PC-3 (cell line): Measurements from ENCODE around the gene CDC42EP3. TPM values are rescaled to one million over a fixed set of nuclear protein-coding genes. Genes with fewer than 3 reads are reported as not detected.

Experiments used
- ATAC-seq: fragments of 200-7000 bp; cut with Tn5 transposase; 2 replicates; pipeline ENCODE4 v1.9.1; 2020; ENCODE audit warnings: mild to moderate bottlenecking, moderate library complexity
- BruUV-seq: library from RNA; stranded (reverse); fragments of 400-500 nt; replicated peaks from 2 replicates; lab custom pipeline; 2021; lab: Mats Ljungman, UMichigan
- CTCF ChIA-PET: fragments of 300-600 bp; sonication (Branson Sonifier 250); formaldehyde crosslinking; loops from one replicate; lab custom pipeline; 2022; ENCODE audit warnings: antibody characterized with exemption; lab: Charles Lee
- POLR2A ChIA-PET: fragments of 300-600 bp; sonication (Branson Sonifier 250); formaldehyde crosslinking; loops from one replicate; lab custom pipeline; 2022; ENCODE audit warnings: antibody characterized with exemption; ENCODE audit not compliant: unreplicated experiment; lab: Charles Lee
- DNase-seq: peaks from one replicate; pipeline ENCODE4 v3.0.0-alpha.2; 2015
- H2AFZ ChIP-seq: fragments of 300-600 bp; sonication (generic); 2 replicates; pipeline ENCODE4 v1.6.0; 2016; ENCODE audit warnings: antibody characterized with exemption, low read length
- H3F3A ChIP-seq: fragments of 300-600 bp; sonication (generic); one replicate; pipeline ENCODE4 v1.6.0; 2017; ENCODE audit warnings: antibody characterized with exemption, low read length, control low read depth, mild to moderate bottlenecking; ENCODE audit not compliant: unreplicated experiment
- H3K27ac ChIP-seq: fragments of 300-600 bp; sonication (generic); 2 replicates; pipeline ENCODE4 v1.5.1; 2016; ENCODE audit warnings: mild to moderate bottlenecking, low read length
- H3K27me3 ChIP-seq: fragments of 300-600 bp; sonication (generic); 2 replicates; pipeline ENCODE4 v1.6.1; 2016; ENCODE audit warnings: low read length, mixed read lengths
- H3K36me3 ChIP-seq: fragments of 300-600 bp; sonication (generic); 2 replicates; pipeline ENCODE4 v1.6.1; 2016; ENCODE audit warnings: low read depth, mixed run types, low read length, mixed read lengths
- H3K4me1 ChIP-seq: fragments of 300-600 bp; sonication (generic); 2 replicates; pipeline ENCODE4 v1.5.1; 2016; ENCODE audit warnings: low read length; ENCODE audit not compliant: insufficient read depth
- H3K4me2 ChIP-seq: fragments of 300-600 bp; sonication (generic); 2 replicates; pipeline ENCODE4 v1.6.0; 2016; ENCODE audit warnings: low read length
- H3K4me3 ChIP-seq: fragments of 300-600 bp; sonication (generic); 2 replicates; pipeline ENCODE4 v1.5.1; 2016; ENCODE audit warnings: mild to moderate bottlenecking, low read length, mixed read lengths
- H3K79me2 ChIP-seq: fragments of 300-600 bp; sonication (generic); 2 replicates; pipeline ENCODE4 v1.6.1; 2017; ENCODE audit warnings: low read length, mixed read lengths
- H3K9ac ChIP-seq: fragments of 300-600 bp; sonication (generic); 2 replicates; pipeline ENCODE4 v1.6.0; 2016; ENCODE audit warnings: mild to moderate bottlenecking, low read length
- H3K9me2 ChIP-seq: fragments of 300-600 bp; sonication (generic); replicated peaks from 2 replicates; pipeline ENCODE4 v1.6.1; 2016; ENCODE audit warnings: mixed run types, low read length, mixed read lengths
- H3K9me3 ChIP-seq: fragments of 300-600 bp; sonication (generic); 2 replicates; pipeline ENCODE4 v1.6.1; 2016; ENCODE audit warnings: low read length, mixed read lengths
- H4K20me1 ChIP-seq: fragments of 300-600 bp; sonication (generic); 2 replicates; pipeline ENCODE4 v1.6.1; 2016; ENCODE audit warnings: low read length, mixed read lengths
- CTCF ChIP-seq: fragments of 300-600 bp; sonication (generic); conservative IDR thresholded peaks from 2 replicates; pipeline ENCODE4 v1.5.1; 2017; ENCODE audit warnings: antibody characterized with exemption, low read depth, mild to moderate bottlenecking, low read length
- EZH2 ChIP-seq: fragments of 300-600 bp; sonication (generic); IDR thresholded peaks from one replicate; pipeline ENCODE4 v1.6.1; 2017; ENCODE audit warnings: antibody characterized with exemption, mild to moderate bottlenecking, low read length; ENCODE audit not compliant: unreplicated experiment
- EZH2phosphoT487 ChIP-seq: fragments of 300-600 bp; sonication (generic); IDR thresholded peaks from 2 replicates; pipeline ENCODE4 v1.6.1; 2018; ENCODE audit warnings: mild to moderate bottlenecking, antibody characterized with exemption, low read length, borderline replicate concordance
- intact Hi-C: fragments of 100-400 bp; cut with micrococcal nuclease; formaldehyde crosslinking; loops from 2 replicates; pipeline ENCODE4 v1.9.0; 2023
- total RNA-seq: library from RNA; depleted of rRNA; stranded (reverse); fragments of >200 nt; gene quantifications from 2 replicates; pipeline ENCODE4 v1.2.3, GENCODE V29; 2014

Gene CDC42EP3
- total RNA-seq, 1 experiment from 2014 or later: 28.4 TPM

DNA sequence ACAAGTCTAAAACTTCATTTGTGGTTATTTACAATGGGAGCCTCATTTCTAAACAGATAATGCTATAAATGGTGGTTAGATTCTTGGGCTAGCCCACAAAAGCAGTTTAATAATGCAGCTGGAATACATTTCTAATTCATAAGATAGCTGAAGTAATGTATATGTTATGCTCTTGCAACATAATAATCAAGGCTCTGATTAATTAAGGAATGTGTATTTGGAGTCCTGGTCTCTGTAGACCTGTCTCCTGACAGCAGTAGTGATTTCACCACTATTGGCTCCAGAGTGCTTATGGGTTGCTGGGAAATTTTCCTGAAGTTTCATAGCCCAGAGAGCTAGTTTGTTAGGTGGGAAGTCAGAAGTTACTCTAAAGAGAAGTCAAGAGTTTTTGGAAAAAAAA is 21.3 kb upstream of the CDC42EP3 start:
- intact Hi-C loops: no loop called here
- H3K9ac ChIP-seq: no peak overlapping the region

DNA sequence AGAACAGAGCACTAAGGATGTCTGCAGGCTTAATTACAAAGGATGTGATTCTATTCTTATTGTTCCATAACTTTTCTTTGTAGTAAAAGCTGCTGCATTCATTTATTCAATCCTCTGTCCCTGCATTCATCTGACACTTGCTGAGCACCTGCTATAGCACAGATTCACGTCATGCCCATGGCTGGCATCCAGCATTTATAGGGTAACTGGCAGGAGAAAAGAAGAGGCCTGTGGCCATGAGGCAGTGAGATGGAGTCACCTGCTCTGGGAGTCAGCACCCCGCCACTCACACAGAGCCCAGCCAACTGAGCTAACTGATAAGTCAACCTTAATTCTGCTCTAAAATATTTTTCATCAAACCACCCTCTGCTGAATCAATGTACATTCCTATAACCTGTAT is 18.3 kb upstream of the CDC42EP3 start:
- Histone ChIP-seq H3K27me3 (no peaks in the 10 kb centered on the region), H3K27ac (no peak overlapping the region), H3K9me2 (no peaks in the 10 kb centered on the region), H3F3A (peaks cover under 1% of the 10 kb centered on the region), H3K36me3 (peaks cover 6% of the 10 kb centered on the region; the same call in 1 of the 2 replicates), H3K4me3 (no peak overlapping the region), H3K9me3 (peaks cover 9% of the 10 kb centered on the region), H3K4me2 (no peak overlapping the region), H3K79me2 (no peaks in the 10 kb centered on the region), H2AFZ (no peak overlapping the region), H4K20me1 (no peaks in the 10 kb centered on the region), H3K9ac (no peak overlapping the region), H3K4me1 (peaks cover 9% of the 10 kb centered on the region; the same call in 1 of the 2 replicates)
- TF ChIP-seq EZH2 (no peak), CTCF (no peak), EZH2phosphoT487 (no peak)
- no TSS peak for BruUV-seq
- ATAC-seq (no peak), DNase-seq (peak; percentile 16)
- CTCF ChIA-PET: no interaction called here
- intact Hi-C loops: no loop called here
- POLR2A ChIA-PET: no interaction called here

More for the DNA sequence above, 21.3 kb upstream of the CDC42EP3 start:
- Histone ChIP-seq H3K79me2 (no peaks in the 10 kb centered on the region), H3K36me3 (no peaks in the 10 kb centered on the region), H3K4me2 (no peak overlapping the region), H3K4me1 (peaks cover 9% of the 10 kb centered on the region; the same call in 1 of the 2 replicates), H3K9me3 (no peaks in the 10 kb centered on the region), H2AFZ (no peak overlapping the region), H4K20me1 (no peaks in the 10 kb centered on the region), H3K9me2 (no peaks in the 10 kb centered on the region), H3K27ac (no peak overlapping the region), H3F3A (no peaks in the 10 kb centered on the region), H3K4me3 (no peak overlapping the region), H3K27me3 (no peaks in the 10 kb centered on the region)
- ATAC-seq: no peak
- ChIA-PET POLR2A (no interaction called here), CTCF (no interaction called here)
- no peak for TF ChIP-seq EZH2
- TF ChIP-seq CTCF: no peak
- no peak for TF ChIP-seq EZH2phosphoT487
- no TSS peak for BruUV-seq
- no peak for DNase-seq

DNA sequence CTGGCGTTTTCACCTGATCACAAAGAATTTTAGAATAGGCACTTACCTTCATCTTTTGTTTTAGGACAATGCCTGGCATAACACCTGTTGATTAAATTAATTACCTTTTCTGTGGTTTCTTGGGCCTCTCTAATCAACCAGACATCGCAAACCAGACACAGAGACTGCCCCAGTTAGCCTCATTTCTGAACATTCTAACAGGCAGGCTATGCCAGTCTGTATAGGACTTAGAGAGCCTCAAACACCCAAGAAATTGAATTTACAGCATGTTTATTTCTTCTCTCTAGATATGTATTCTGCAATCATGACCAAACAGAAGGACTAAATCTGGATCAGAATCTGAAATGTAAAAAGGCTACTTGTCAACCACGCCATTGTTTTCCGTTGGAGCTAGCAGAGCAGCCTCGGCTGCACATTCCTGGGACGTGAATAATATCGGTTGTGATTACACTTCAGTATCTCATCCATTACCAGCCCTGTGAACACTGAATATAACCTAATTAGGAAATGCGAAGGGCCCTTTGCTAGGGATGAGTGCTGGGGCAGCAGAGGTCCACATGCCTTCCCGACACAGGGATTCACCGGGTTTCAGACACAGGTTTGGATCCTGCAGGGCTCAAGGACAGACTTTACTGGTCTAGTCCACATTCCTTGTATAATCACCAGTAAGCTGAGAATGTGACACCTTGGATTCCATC is 17.5 kb upstream of the CDC42EP3 start:
- DNase-seq: peak; percentile 11
- Histone ChIP-seq H3K9ac (no peak overlapping the region), H2AFZ (no peak overlapping the region), H3F3A (peaks cover 8% of the 10 kb centered on the region), H3K27me3 (no peaks in the 10 kb centered on the region), H4K20me1 (no peaks in the 10 kb centered on the region), H3K27ac (no peak overlapping the region), H3K4me2 (no peak overlapping the region), H3K4me1 (peaks cover 16% of the 10 kb centered on the region; the same call in 1 of the 2 replicates), H3K36me3 (peaks cover 6% of the 10 kb centered on the region; the same call in 1 of the 2 replicates), H3K9me2 (no peaks in the 10 kb centered on the region), H3K9me3 (peaks cover 16% of the 10 kb centered on the region), H3K4me3 (no peak overlapping the region), H3K79me2 (no peaks in the 10 kb centered on the region)
- ATAC-seq: no peak
- intact Hi-C loops: no loop called here
- CTCF ChIA-PET: no interaction called here
- POLR2A ChIA-PET: no interaction called here
- BruUV-seq: no TSS peak
- TF ChIP-seq CTCF (no peak), EZH2 (no peak), EZH2phosphoT487 (no peak)
